Measurements from ENCODE around the gene ZNF324.
"Not testable (repeated sequence)": the region's sequence is repeated elsewhere in the genome, so short reads cannot be mapped to it uniquely, and the experiment has no call there.

DNA sequence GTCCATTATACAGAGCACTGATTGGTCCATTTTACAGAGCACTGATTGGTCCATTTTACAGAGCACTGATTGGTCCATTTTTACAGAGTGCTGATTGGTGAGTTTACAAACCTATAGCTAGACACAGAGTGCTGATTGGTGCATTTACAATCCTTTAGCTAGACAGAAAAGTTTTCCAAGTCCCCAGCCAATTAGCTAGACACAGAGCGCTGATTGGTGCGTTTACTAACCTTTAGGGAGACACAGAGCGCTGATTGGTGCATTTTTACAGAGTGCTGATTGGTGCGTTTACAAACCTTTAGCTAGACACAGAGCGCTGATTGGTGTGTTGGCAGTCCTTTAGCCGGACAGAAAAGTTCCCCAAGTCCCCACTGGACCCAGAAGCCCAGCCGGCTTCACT, 23.9 kb upstream of the ZNF324 start:
- TF ChIP-seq, protein P1, sequence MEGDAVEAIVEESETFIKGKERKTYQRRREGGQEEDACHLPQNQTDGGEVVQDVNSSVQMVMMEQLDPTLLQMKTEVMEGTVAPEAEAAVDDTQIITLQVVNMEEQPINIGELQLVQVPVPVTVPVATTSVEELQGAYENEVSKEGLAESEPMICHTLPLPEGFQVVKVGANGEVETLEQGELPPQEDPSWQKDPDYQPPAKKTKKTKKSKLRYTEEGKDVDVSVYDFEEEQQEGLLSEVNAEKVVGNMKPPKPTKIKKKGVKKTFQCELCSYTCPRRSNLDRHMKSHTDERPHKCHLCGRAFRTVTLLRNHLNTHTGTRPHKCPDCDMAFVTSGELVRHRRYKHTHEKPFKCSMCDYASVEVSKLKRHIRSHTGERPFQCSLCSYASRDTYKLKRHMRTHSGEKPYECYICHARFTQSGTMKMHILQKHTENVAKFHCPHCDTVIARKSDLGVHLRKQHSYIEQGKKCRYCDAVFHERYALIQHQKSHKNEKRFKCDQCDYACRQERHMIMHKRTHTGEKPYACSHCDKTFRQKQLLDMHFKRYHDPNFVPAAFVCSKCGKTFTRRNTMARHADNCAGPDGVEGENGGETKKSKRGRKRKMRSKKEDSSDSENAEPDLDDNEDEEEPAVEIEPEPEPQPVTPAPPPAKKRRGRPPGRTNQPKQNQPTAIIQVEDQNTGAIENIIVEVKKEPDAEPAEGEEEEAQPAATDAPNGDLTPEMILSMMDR (IDR thresholded peaks at IDR 0.05 in 8 of 11, conservative IDR thresholded peaks at IDR 0.05 in 3 of 11): not testable (repeated sequence)
- not testable (repeated sequence) for TF ChIP-seq POLR2AphosphoS5, POLR2A (IDR thresholded peaks at IDR 0.05)
